GM18508 (cell line): ENCODE measurements around the gene UBE2L5.
"Not testable (repeated sequence)": the region's sequence is repeated elsewhere in the genome, so short reads cannot be mapped to it uniquely, and the experiment has no call there.

Source experiments
- ATAC-seq: cut with Tn5 transposase; IDR thresholded peaks from one replicate; pipeline ENCODE4 v1.9.1; 2021; ENCODE audit warnings: moderate number of reproducible peaks; ENCODE audit not compliant: insufficient read depth, unreplicated experiment

UBE2L5 gene

GRCh38 chr13:30435911-30436451, 13.7 kb downstream of the UBE2L5 start:
- ATAC-seq, result no peak

- ATAC-seq, result no peak
Measured at GRCh38 chr13:30437177-30437576, 14.9 kb downstream of the UBE2L5 start.

GRCh38 chr13:30438286-30438685, 16.0 kb downstream of the UBE2L5 start:
- no peak for ATAC-seq

GRCh38 chr13:30440910-30441703, 18.8 kb downstream of the UBE2L5 start:
- peak; percentile 45 for ATAC-seq

GRCh38 chr13:30442926-30443325, 20.6 kb downstream of the UBE2L5 start:
- no peak for ATAC-seq

GRCh38 chr13:30443491-30443890, 21.2 kb downstream of the UBE2L5 start:
- not testable (repeated sequence) for ATAC-seq

GRCh38 chr13:30443957-30444404, 21.7 kb downstream of the UBE2L5 start:
- ATAC-seq, result no peak

- no peak for ATAC-seq
Measured at GRCh38 chr13:30446126-30446500, 23.8 kb downstream of the UBE2L5 start.

GRCh38 chr13:30448441-30448840, 26.1 kb downstream of the UBE2L5 start:
- ATAC-seq, result no peak

- ATAC-seq, result no peak
Measured at GRCh38 chr13:30450066-30450465, 27.8 kb downstream of the UBE2L5 start.

- not testable (repeated sequence) for ATAC-seq
Measured at GRCh38 chr13:30451476-30451875, 29.2 kb downstream of the UBE2L5 start.

GRCh38 chr13:30453727-30454126, 31.4 kb downstream of the UBE2L5 start:
- no peak for ATAC-seq

- ATAC-seq, result no peak
Measured at GRCh38 chr13:30454991-30455390, 32.7 kb downstream of the UBE2L5 start.

GRCh38 chr13:30456290-30456689, 34.0 kb downstream of the UBE2L5 start:
- ATAC-seq, result no peak

- ATAC-seq, result no peak
Measured at GRCh38 chr13:30457306-30457891, 35.1 kb downstream of the UBE2L5 start.

- ATAC-seq, result not testable (repeated sequence)
Measured at GRCh38 chr13:30461279-30462066, 39.2 kb downstream of the UBE2L5 start.

GRCh38 chr13:30463787-30464495, 41.6 kb downstream of the UBE2L5 start:
- ATAC-seq, result peak; percentile 29

GRCh38 chr13:30464496-30465342, 42.4 kb downstream of the UBE2L5 start:
- ATAC-seq, result no peak

GRCh38 chr13:30465343-30465592, 43.0 kb downstream of the UBE2L5 start:
- no peak for ATAC-seq
